Astrocyte of the cerebellum (primary cell): ENCODE data around the gene PARP12.

ENCODE experiments used
- DNase-seq: peaks from one replicate; pipeline ENCODE4 v3.0.0-alpha.2; 2011; ENCODE audit warnings: low read depth
- H3K4me3 ChIP-seq: 2 replicates; pipeline ENCODE4 v1.5.1; 2011; ENCODE audit warnings: mild to moderate bottlenecking, low read depth, low read length, moderate library complexity
- CTCF ChIP-seq: IDR thresholded peaks from 2 replicates; pipeline ENCODE4 v1.5.1; 2012; ENCODE audit warnings: low read length, low read depth, moderate library complexity, mild to moderate bottlenecking; ENCODE audit errors: missing control alignments
- in situ Hi-C: cut with HindIII; loops from 2 replicates; pipeline ENCODE4 v1.10.0; 2017; ENCODE audit warnings: low sequenced_read_pairs

Gene PARP12

GRCh38 chr7:139989366-139990141 is 73.2 kb downstream of the PARP12 start:
- in situ Hi-C loops: no loop called here

GRCh38 chr7:139987691-139988516 is 74.8 kb downstream of the PARP12 start:
- no peak for DNase-seq
- no peak overlapping the region for H3K4me3 ChIP-seq
- in situ Hi-C loops: no loop called here
- TF ChIP-seq CTCF: no peak

More at GRCh38 chr7:139989366-139990141, 73.2 kb downstream of the PARP12 start:
- TF ChIP-seq CTCF: no peak
- no peak overlapping the region for H3K4me3 ChIP-seq
- no peak for DNase-seq

- in situ Hi-C loops: no loop called here
- no peak for TF ChIP-seq CTCF
- no peak for DNase-seq
- no peak overlapping the region for H3K4me3 ChIP-seq
Measured at GRCh38 chr7:139985811-139986210, 76.9 kb downstream of the PARP12 start.

- TF ChIP-seq CTCF: no peak
- no peak overlapping the region for H3K4me3 ChIP-seq
- DNase-seq: no peak
- in situ Hi-C loops: no loop called here
Measured at GRCh38 chr7:139984642-139985539, 77.9 kb downstream of the PARP12 start.

GRCh38 chr7:139982927-139983920 is 79.5 kb downstream of the PARP12 start:
- in situ Hi-C loops: no loop called here
- TF ChIP-seq CTCF: no peak
- no peak overlapping the region for H3K4me3 ChIP-seq
- no peak for DNase-seq
